ENCODE results near the gene MAP3K12. TPM values are rescaled to one million over a fixed set of nuclear protein-coding genes. Genes with fewer than 3 reads are reported as not detected.
"Not testable (repeated sequence)": the region's sequence is repeated elsewhere in the genome, so short reads cannot be mapped to it uniquely, and the experiment has no call there.

Gene MAP3K12, protein sequence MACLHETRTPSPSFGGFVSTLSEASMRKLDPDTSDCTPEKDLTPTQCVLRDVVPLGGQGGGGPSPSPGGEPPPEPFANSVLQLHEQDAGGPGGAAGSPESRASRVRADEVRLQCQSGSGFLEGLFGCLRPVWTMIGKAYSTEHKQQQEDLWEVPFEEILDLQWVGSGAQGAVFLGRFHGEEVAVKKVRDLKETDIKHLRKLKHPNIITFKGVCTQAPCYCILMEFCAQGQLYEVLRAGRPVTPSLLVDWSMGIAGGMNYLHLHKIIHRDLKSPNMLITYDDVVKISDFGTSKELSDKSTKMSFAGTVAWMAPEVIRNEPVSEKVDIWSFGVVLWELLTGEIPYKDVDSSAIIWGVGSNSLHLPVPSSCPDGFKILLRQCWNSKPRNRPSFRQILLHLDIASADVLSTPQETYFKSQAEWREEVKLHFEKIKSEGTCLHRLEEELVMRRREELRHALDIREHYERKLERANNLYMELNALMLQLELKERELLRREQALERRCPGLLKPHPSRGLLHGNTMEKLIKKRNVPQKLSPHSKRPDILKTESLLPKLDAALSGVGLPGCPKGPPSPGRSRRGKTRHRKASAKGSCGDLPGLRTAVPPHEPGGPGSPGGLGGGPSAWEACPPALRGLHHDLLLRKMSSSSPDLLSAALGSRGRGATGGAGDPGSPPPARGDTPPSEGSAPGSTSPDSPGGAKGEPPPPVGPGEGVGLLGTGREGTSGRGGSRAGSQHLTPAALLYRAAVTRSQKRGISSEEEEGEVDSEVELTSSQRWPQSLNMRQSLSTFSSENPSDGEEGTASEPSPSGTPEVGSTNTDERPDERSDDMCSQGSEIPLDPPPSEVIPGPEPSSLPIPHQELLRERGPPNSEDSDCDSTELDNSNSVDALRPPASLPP
- total RNA-seq: 37.8 and 40.8 TPM in 2 replicates
- 31.2 and 31.6 TPM in 2 replicates for polyA plus RNA-seq
- polyA plus RNA-seq (2012): 23.9 and 24.4 TPM in 2 replicates
- 69.0 and 85.2 TPM in 2 replicates for polyA minus RNA-seq (ENCODE audit: low replicate concordance)

GRCh38 chr12:53499266-53500141, at the start of gene MAP3K12:
TSS of gene MAP3K12 (minus strand) at chr12:53499458. CDS start at chr12:53487391, 12,067 bp downstream.
- Histone ChIP-seq H3K4me3 (replicated peaks in 1 of 4; ENCODE audit: control extremely low read depth in 1 of 4, insufficient read depth in 1 of 4, low read depth in 3 of 4, low read length in 4 of 4) (peak within 1 kb of the TSS; percentile 33 to 96 (median 76)), H3K79me2 (ENCODE audit: control insufficient read depth, insufficient read depth, low read length) (peaks cover 38% of the 10 kb centered on the region), H2AFZ (ENCODE audit: low read length) (peak within 1 kb of the TSS; percentile 33), H3K27me3 (ENCODE audit: control insufficient read depth, insufficient read depth, low read length) (no peaks in the 10 kb centered on the region), H3K4me2 (ENCODE audit: extremely low read depth, insufficient read depth, low read length) (peak within 1 kb of the TSS; percentile 92), H3K9ac (ENCODE audit: insufficient read depth, low read length) (peak within 1 kb of the TSS; percentile 81), H3K4me1 (ENCODE audit: control insufficient read depth, extremely low read depth, insufficient read depth, low read length) (peaks cover 21% of the 10 kb centered on the region), H3K36me3 (ENCODE audit: control insufficient read depth, insufficient read depth, low read length) (peaks cover 12% of the 10 kb centered on the region), H4K20me1 (ENCODE audit: control insufficient read depth, extremely low read depth, insufficient read depth, low read length) (no peaks in the 10 kb centered on the region), H3K27ac (ENCODE audit: insufficient read depth, low read length) (peak within 1 kb of the TSS; percentile 93), H3K9me3 (ENCODE audit: control insufficient read depth, insufficient read depth, low read depth, low read length) (no peaks in the 10 kb centered on the region)
- peak; percentile 59 to 77 for DNase-seq (ENCODE audit: low read depth in 2 of 2)
- TF ChIP-seq, protein P1, sequence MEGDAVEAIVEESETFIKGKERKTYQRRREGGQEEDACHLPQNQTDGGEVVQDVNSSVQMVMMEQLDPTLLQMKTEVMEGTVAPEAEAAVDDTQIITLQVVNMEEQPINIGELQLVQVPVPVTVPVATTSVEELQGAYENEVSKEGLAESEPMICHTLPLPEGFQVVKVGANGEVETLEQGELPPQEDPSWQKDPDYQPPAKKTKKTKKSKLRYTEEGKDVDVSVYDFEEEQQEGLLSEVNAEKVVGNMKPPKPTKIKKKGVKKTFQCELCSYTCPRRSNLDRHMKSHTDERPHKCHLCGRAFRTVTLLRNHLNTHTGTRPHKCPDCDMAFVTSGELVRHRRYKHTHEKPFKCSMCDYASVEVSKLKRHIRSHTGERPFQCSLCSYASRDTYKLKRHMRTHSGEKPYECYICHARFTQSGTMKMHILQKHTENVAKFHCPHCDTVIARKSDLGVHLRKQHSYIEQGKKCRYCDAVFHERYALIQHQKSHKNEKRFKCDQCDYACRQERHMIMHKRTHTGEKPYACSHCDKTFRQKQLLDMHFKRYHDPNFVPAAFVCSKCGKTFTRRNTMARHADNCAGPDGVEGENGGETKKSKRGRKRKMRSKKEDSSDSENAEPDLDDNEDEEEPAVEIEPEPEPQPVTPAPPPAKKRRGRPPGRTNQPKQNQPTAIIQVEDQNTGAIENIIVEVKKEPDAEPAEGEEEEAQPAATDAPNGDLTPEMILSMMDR (conservative IDR thresholded peaks at IDR 0.05 in 1 of 2, IDR thresholded peaks at IDR 0.05 in 1 of 2; ENCODE audit: low read depth in 1 of 2, low read length in 2 of 2): peak in 1 of 2 donors; percentile 3
- TF ChIP-seq EZH2 (IDR thresholded peaks at IDR 0.05; ENCODE audit: low read length, missing control alignments): no peak

- H3K9ac ChIP-seq (ENCODE audit: insufficient read depth, low read length); DNase-seq (ENCODE audit: low read depth in 2 of 2): not testable (repeated sequence)
Measured at GRCh38 chr12:53548354-53548753, 49.1 kb upstream of the MAP3K12 start.

GRCh38 chr12:53543539-53543938, 44.3 kb upstream of the MAP3K12 start:
- peak overlapping the region; percentile 27 for H3K27ac ChIP-seq (ENCODE audit: insufficient read depth, low read length)
- H3K36me3 ChIP-seq (ENCODE audit: control insufficient read depth, insufficient read depth, low read length): peaks cover 7% of the 10 kb centered on the region
- TF ChIP-seq, protein P1 (conservative IDR thresholded peaks at IDR 0.05 in 1 of 2, IDR thresholded peaks at IDR 0.05 in 1 of 2; ENCODE audit: low read depth in 1 of 2, low read length in 2 of 2): peak; percentile 96 to 98
- TF ChIP-seq EZH2 (IDR thresholded peaks at IDR 0.05; ENCODE audit: low read length, missing control alignments): no peak
- H3K79me2 ChIP-seq (ENCODE audit: control insufficient read depth, insufficient read depth, low read length): no peaks in the 10 kb centered on the region
- H2AFZ ChIP-seq (ENCODE audit: low read length): peak overlapping the region; percentile 19
- H3K4me3 ChIP-seq (replicated peaks in 1 of 4; ENCODE audit: control extremely low read depth in 1 of 4, insufficient read depth in 1 of 4, low read depth in 3 of 4, low read length in 4 of 4): no peak overlapping the region
- H4K20me1 ChIP-seq (ENCODE audit: control insufficient read depth, extremely low read depth, insufficient read depth, low read length): no peaks in the 10 kb centered on the region
- H3K4me1 ChIP-seq (ENCODE audit: control insufficient read depth, extremely low read depth, insufficient read depth, low read length): no peaks in the 10 kb centered on the region
- peak; percentile 68 to 81 for DNase-seq (ENCODE audit: low read depth in 2 of 2)
- H3K27me3 ChIP-seq (ENCODE audit: control insufficient read depth, insufficient read depth, low read length): no peaks in the 10 kb centered on the region
- no peak overlapping the region for H3K9ac ChIP-seq (ENCODE audit: insufficient read depth, low read length)
- no peak overlapping the region for H3K4me2 ChIP-seq (ENCODE audit: extremely low read depth, insufficient read depth, low read length)
- H3K9me3 ChIP-seq (ENCODE audit: control insufficient read depth, insufficient read depth, low read depth, low read length): no peaks in the 10 kb centered on the region

More at GRCh38 chr12:53548354-53548753, 49.1 kb upstream of the MAP3K12 start:
- not testable (repeated sequence) for H3K27me3 ChIP-seq (ENCODE audit: control insufficient read depth, insufficient read depth, low read length); H3K79me2 ChIP-seq (ENCODE audit: control insufficient read depth, insufficient read depth, low read length); H3K36me3 ChIP-seq (ENCODE audit: control insufficient read depth, insufficient read depth, low read length); H2AFZ ChIP-seq (ENCODE audit: low read length); H4K20me1 ChIP-seq (ENCODE audit: control insufficient read depth, extremely low read depth, insufficient read depth, low read length); H3K27ac ChIP-seq (ENCODE audit: insufficient read depth, low read length); H3K4me1 ChIP-seq (ENCODE audit: control insufficient read depth, extremely low read depth, insufficient read depth, low read length); H3K4me3 ChIP-seq (replicated peaks in 1 of 4; ENCODE audit: control extremely low read depth in 1 of 4, insufficient read depth in 1 of 4, low read depth in 3 of 4, low read length in 4 of 4); H3K4me2 ChIP-seq (ENCODE audit: extremely low read depth, insufficient read depth, low read length); H3K9me3 ChIP-seq (ENCODE audit: control insufficient read depth, insufficient read depth, low read depth, low read length)

Measured in fibroblast of lung (primary cell).